Measurements from ENCODE around the gene GATAD2A.

The GATAD2A gene, protein sequence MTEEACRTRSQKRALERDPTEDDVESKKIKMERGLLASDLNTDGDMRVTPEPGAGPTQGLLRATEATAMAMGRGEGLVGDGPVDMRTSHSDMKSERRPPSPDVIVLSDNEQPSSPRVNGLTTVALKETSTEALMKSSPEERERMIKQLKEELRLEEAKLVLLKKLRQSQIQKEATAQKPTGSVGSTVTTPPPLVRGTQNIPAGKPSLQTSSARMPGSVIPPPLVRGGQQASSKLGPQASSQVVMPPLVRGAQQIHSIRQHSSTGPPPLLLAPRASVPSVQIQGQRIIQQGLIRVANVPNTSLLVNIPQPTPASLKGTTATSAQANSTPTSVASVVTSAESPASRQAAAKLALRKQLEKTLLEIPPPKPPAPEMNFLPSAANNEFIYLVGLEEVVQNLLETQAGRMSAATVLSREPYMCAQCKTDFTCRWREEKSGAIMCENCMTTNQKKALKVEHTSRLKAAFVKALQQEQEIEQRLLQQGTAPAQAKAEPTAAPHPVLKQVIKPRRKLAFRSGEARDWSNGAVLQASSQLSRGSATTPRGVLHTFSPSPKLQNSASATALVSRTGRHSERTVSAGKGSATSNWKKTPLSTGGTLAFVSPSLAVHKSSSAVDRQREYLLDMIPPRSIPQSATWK

DNA sequence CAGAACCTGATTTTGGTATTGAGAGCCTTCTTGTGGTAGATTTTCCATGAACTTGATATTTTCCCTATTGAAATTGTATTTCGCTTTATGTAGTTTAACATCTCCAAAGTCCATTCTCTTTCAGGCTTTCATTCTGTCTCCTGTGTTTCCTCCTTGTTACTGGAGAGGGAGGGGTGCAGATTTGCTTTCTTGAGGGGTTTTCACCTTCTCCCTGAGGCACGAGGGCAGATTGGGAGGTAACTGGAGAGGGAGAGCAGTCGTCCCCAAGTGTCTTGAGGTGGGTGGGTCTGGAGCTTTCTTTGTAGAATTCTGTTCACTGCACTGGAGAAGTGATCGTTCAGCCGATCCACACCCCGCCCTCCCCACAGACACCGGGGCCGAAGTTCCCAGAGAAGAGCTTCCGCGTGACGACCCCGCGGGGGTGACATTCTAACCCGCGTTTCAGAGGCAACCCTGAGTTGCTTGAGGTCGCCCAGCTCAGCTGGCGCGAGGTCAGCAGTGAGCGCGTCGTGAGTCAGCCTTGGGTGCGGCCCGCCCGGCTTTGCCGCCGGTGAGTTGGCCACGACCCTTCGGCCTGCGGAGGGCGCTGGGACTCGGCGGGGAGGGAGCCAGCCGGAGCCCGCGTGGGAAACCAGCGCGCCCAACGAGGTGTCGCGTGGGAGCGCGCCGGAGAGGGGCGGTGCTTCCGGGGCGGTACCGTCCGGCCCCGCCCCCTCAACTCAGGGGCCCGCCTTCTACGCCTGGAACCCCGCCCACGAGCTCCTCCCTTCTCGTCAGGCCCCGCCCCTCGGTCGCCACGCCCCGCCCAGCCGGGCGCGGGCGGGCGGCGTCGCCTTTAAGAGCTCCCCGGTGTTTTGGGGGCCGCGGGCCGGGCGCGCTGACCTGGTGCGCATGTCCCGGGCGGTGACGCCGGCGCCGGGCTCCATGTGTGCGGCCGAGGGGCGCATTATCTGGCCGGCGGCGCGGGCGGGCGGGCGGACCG, at the start of gene GATAD2A:
Gene GATAD2A, plus strand, starts transcription at position 797 of the 982 bp plus-strand sequence. CDS start 59,671 bp downstream, outside the sequence.
- peak within 1 kb of the TSS; percentile 68 for H3K4me3 ChIP-seq (ENCODE audit: low read depth, low read length)
- TF ChIP-seq CTCF (IDR thresholded peaks at IDR 0.05; ENCODE audit: control insufficient read depth, extremely low read depth, insufficient read depth), result 0 out of 2 replicates have a peak, but pooled peaks have one; percentile 29
- peak; percentile 30 for DNase-seq (ENCODE audit: low read depth)

GRCh38 chr19:19356500-19356899, 49.0 kb upstream of the GATAD2A start:
- no peak overlapping the region for H3K4me3 ChIP-seq (ENCODE audit: low read depth, low read length)
- no peak for TF ChIP-seq CTCF (IDR thresholded peaks at IDR 0.05; ENCODE audit: control insufficient read depth, extremely low read depth, insufficient read depth)
- DNase-seq (ENCODE audit: low read depth), result no peak

DNA sequence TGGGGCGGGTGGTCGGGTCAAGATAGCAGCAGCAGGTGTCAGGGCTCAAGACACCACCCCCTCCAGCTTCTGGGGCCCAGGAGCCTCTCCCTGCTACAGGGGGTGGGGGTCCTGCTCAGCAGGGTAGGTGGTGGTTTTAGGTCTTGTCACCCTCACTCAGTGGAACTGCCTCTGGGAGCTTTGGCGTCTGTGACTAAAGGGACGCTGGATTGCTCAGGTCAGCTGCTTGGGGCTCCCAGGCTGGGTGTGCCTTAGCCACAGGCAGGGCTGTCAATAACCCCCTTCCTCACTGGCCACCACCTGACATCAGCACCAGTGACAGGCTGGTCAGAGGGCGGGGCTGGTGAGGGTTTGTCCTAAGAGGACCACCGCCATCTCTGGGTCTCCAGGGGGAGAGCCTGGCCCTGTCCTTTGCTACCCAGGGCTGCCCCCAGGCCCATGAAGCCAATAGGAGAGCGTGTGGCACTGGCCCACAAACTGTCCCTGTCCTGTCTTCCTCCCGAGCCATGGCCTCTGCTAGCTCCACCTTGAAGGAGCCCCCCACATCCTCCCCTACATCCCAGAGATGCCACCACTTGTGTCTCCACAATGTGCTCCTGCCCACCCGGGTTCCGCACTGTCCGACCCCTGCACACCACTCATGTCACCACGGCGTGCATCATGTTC, 48.4 kb upstream of the GATAD2A start:
- no peak for DNase-seq (ENCODE audit: low read depth)
- no peak for TF ChIP-seq CTCF (IDR thresholded peaks at IDR 0.05; ENCODE audit: control insufficient read depth, extremely low read depth, insufficient read depth)
- no peak overlapping the region for H3K4me3 ChIP-seq (ENCODE audit: low read depth, low read length)

DNA sequence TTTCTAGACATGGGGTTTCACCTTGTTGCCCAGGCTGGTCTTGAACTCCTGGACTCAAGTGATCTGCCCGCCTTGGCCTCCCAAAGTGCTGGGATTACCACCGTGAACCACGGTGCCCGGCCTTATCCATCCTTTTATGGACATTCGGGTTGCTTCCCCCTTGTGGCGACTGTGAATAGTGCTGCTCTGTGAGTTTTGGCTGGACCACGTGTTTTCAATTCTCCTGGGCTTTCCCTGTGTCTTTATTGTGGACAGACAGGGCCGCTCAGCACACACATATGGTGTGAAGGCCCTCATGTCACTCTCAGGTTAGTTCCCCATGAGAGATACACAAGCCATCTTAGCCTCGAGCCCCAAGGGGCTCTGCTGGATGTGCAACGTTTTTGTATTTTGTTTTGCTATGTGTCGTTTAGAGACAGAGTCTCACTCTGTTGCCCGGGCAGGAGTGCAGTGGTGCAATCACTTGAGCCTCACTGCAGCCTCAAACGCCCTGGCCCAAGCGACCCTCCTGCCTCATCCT, 44.3 kb upstream of the GATAD2A start:
- peak; percentile 71 for TF ChIP-seq CTCF (IDR thresholded peaks at IDR 0.05; ENCODE audit: control insufficient read depth, extremely low read depth, insufficient read depth)
- H3K4me3 ChIP-seq (ENCODE audit: low read depth, low read length), result no peak overlapping the region
- DNase-seq (ENCODE audit: low read depth), result peak; percentile 69

DNA sequence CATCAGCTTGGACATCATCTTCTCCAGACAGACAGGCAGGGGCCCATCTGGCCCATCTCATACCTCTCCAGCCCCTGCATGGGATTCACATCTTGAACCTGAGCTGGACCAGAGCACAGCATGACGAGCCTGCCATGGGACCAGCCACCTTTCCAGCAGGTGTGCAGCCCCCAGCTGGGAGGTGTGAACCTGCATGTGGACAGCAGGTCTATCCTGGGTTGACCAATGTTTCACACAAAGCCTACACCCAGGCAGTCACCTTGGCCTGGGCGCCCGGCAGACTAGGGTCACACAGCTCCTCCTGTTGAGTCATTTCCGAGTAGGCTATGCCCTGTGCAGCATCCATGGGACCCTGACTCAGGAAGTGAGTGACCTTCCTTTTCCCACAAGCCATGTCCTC, 43.4 kb upstream of the GATAD2A start:
- TF ChIP-seq CTCF (IDR thresholded peaks at IDR 0.05; ENCODE audit: control insufficient read depth, extremely low read depth, insufficient read depth), result no peak
- H3K4me3 ChIP-seq (ENCODE audit: low read depth, low read length), result no peak overlapping the region
- DNase-seq (ENCODE audit: low read depth), result no peak

All from LNCaP clone FGC (cell line).